ENCODE measurements around the gene EPB42. TPM values are rescaled to one million over a fixed set of nuclear protein-coding genes. Genes with fewer than 3 reads are reported as not detected.
A peak's percentile ranks its signal among the peaks of the same experiment; 100 is the strongest.

The EPB42 gene
- total and polyA plus RNA-seq, 7 donors, result 0.52 TPM; not detected in 6

DNA sequence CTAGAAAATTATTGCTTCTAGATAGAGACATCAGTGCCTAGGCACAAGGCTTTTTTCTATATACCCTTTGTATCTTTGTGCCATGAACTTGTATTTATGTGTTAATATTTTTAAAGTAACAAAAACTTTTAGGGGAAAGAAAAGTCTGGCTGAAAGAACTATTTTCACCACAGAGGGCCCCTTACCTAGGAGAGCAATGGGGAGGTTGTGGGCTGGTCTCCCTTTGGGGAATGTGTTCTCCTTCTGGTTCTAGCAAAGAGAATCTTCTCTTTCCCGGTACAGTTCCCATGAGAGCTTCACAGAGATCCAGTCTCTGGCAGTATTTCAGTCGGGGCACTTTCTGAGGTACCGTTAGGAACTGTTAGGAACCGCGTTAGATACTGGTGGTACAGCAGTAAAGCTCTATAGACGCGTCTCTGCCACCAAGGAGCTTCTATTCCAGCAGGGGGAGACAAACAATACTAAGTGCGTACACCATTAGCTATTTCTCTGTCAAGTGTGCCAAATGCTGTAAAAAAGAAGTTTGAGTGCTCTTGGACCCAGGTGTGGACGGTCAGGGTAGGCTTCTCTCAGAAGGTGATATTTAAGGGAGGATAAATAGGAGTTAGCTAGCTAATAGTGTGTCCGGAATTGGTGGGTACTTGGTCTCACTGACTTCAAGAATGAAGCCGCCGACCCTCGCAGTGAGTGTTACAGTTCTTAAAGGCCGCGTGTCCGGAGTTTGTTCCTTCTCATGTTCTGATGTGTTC, 4.6 kb upstream of the EPB42 start:
- TF ChIP-seq CTCF (IDR thresholded peaks at IDR 0.05), result peak; percentile 87
- WGBS, 3 donors, result 43 to 49% (median 44%) methylated on average over 16 of the region's 16 CpGs
- intact Hi-C loops (cut with DNase I), result loop anchor here (1.0 to 2.0 kb wide), 2 partner anchors 61 kb away; no protein-coding TSS in a partner anchor
- no peaks in the 10 kb centered on the region for H3K9me3 ChIP-seq
- no peak overlapping the region for H3K4me3 ChIP-seq
- peak; percentile 88 to 98 (median 92) for ATAC-seq
- DNase-seq, result no peak
- H3K27ac ChIP-seq, result no peak overlapping the region
- H3K36me3 ChIP-seq (ENCODE audit: insufficient read depth in 1 of 2, low read depth in 1 of 2), result no peaks in the 10 kb centered on the region
- peaks cover 4% of the 10 kb centered on the region for H3K4me1 ChIP-seq
- no peaks in the 10 kb centered on the region for H3K27me3 ChIP-seq (ENCODE audit: insufficient read depth in 3 of 3, low read length in 2 of 3)

GRCh38 chr15:43221422-43221821, 604 bp upstream of the EPB42 start:
- H3K4me1 ChIP-seq, result no peaks in the 10 kb centered on the region
- TF ChIP-seq CTCF (IDR thresholded peaks at IDR 0.05), result no peak
- H3K4me3 ChIP-seq, result no peak overlapping the region
- no peaks in the 10 kb centered on the region for H3K36me3 ChIP-seq (ENCODE audit: insufficient read depth in 1 of 2, low read depth in 1 of 2)
- ATAC-seq (no peak), DNase-seq (no peak)
- H3K9me3 ChIP-seq, result no peaks in the 10 kb centered on the region
- no peaks in the 10 kb centered on the region for H3K27me3 ChIP-seq (ENCODE audit: insufficient read depth in 3 of 3, low read length in 2 of 3)
- WGBS, 3 donors, result 84 to 97% (median 88%) methylated on average over 1 of the region's 1 CpG
- no peak overlapping the region for H3K27ac ChIP-seq
- intact Hi-C loops (cut with DNase I), result no loop called here

DNA sequence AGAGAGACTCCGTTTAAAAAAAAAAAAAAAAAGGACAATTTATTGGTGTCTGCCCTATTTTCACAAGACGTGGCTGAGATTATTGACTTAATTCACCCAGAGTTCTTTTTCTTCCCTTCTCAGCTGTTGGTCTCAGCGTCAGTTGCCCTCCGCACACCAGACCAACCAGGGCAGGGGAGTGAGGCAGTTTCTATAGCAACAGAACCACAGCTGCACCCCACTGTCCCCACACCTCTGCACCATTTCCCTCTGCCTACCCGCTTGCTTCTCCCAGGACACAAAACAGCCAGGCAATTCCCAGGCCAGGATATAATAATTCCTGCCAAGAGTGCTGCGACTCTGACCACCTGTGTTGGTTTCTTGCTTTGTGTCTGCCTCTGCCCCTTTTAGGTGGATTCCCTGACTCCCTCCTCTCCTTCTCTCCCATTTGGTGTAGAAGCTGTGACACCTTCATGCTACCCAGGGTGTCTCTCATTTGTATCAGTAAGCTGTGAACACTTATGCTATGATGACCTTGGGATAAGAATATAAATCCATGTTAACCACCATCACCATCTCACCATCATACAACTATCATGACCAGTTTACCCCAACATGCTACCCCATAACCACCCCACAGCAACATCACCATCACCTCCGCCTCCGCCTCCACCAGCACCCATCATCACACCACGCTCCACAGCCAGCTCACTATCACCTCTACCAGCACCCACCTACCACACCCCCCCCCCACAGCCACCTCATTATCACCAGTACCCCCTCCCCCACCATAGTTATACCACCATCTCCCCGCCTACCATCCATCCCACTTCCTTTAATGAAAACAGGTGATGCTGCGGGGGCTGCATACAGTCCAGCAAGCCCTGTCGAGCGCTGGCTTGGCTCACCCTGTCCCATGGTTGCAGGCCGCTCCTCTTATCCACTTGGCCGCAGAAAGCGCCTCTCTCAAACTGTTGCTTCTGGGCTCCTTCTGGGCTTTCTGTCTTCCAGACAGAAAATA, 589 bp downstream of the EPB42 start:
- no peak for TF ChIP-seq CTCF (IDR thresholded peaks at IDR 0.05)
- Histone ChIP-seq H3K4me3 (no peak overlapping the region), H3K9me3 (no peaks in the 10 kb centered on the region), H3K4me1 (no peaks in the 10 kb centered on the region), H3K36me3 (ENCODE audit: insufficient read depth in 1 of 2, low read depth in 1 of 2) (no peaks in the 10 kb centered on the region), H3K27ac (no peak overlapping the region), H3K27me3 (ENCODE audit: insufficient read depth in 3 of 3, low read length in 2 of 3) (no peaks in the 10 kb centered on the region)
- ATAC-seq, result no peak
- no peak for DNase-seq
- intact Hi-C loops (cut with DNase I), result no loop called here
- 83 to 88% (median 88%) methylated on average over 16 of the region's 16 CpGs for WGBS, 3 donors

- no peak for ATAC-seq
- WGBS, 3 donors, result 48 to 54% (median 50%) methylated on average over 13 of the region's 13 CpGs
Measured at GRCh38 chr15:43218908-43219706, 1.7 kb downstream of the EPB42 start.

More at GRCh38 chr15:43218908-43219706, 1.7 kb downstream of the EPB42 start:
- DNase-seq, result no peak
- H3K27me3 ChIP-seq (ENCODE audit: insufficient read depth in 3 of 3, low read length in 2 of 3), result no peaks in the 10 kb centered on the region
- H3K9me3 ChIP-seq, result no peaks in the 10 kb centered on the region
- H3K27ac ChIP-seq, result no peak overlapping the region
- no peaks in the 10 kb centered on the region for H3K36me3 ChIP-seq (ENCODE audit: insufficient read depth in 1 of 2, low read depth in 1 of 2)
- no peaks in the 10 kb centered on the region for H3K4me1 ChIP-seq
- intact Hi-C loops (cut with DNase I), result no loop called here
- TF ChIP-seq CTCF (IDR thresholded peaks at IDR 0.05), result no peak
- H3K4me3 ChIP-seq, result no peak overlapping the region

Measured in psoas muscle (tissue), 8 donors.